HG03442 (cell line): ENCODE measurements around the gene SIGLEC11.
"Not testable (repeated sequence)": the region's sequence is repeated elsewhere in the genome, so short reads cannot be mapped to it uniquely, and the experiment has no call there.

Experiments used
- ATAC-seq: cut with Tn5 transposase; IDR thresholded peaks from one replicate; pipeline ENCODE4 v1.9.1; 2021; ENCODE audit warnings: mild to moderate bottlenecking, moderate library complexity; ENCODE audit not compliant: unreplicated experiment

SIGLEC11 gene, protein sequence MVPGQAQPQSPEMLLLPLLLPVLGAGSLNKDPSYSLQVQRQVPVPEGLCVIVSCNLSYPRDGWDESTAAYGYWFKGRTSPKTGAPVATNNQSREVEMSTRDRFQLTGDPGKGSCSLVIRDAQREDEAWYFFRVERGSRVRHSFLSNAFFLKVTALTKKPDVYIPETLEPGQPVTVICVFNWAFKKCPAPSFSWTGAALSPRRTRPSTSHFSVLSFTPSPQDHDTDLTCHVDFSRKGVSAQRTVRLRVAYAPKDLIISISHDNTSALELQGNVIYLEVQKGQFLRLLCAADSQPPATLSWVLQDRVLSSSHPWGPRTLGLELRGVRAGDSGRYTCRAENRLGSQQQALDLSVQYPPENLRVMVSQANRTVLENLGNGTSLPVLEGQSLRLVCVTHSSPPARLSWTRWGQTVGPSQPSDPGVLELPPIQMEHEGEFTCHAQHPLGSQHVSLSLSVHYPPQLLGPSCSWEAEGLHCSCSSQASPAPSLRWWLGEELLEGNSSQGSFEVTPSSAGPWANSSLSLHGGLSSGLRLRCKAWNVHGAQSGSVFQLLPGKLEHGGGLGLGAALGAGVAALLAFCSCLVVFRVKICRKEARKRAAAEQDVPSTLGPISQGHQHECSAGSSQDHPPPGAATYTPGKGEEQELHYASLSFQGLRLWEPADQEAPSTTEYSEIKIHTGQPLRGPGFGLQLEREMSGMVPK

DNA sequence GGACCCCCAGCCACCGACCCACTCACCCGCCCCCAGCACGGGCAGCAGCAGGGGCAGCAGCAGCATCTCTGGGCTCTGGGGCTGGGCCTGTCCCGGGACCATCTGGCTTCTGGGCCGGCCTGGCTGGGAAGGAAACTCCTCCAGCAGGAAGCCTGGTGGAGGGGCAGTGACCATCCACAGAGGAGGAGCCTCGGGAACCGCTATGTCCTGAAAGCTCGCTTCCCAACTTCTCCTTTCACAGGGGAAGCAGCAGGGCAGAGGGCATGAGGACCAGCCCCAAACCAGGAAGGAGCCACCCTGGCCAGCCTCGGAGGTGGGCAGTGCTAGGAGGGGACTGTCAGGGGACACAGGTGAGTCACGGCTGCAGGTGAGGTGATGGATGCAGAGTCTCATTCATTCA is at the start of gene SIGLEC11:
SIGLEC11 (minus strand) TSS at position 193 of the 400 bp plus-strand sequence; CDS start at position 102, 91 bp downstream.
- ATAC-seq, result not testable (repeated sequence)

DNA sequence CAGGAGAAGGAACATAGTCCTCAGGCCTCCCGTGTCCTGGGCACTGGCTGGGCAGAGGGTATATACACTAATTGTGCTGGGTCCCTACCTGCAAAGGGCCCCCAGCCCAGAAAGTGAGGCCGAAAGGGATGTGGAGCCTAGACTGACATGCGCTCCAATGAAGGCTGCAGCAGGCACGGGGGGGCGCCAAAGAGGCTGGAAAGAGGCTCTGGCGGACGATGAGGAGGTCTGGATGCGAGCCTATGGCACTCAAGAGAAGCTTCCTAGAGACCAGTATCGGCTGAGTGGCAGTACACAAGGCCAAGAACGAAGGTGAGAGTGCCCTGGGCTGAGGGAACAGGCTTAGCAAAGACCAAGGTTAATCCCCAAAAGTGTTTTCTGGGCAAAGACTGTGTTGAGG is 47.6 kb upstream of the SIGLEC11 start:
- ATAC-seq, result no peak

DNA sequence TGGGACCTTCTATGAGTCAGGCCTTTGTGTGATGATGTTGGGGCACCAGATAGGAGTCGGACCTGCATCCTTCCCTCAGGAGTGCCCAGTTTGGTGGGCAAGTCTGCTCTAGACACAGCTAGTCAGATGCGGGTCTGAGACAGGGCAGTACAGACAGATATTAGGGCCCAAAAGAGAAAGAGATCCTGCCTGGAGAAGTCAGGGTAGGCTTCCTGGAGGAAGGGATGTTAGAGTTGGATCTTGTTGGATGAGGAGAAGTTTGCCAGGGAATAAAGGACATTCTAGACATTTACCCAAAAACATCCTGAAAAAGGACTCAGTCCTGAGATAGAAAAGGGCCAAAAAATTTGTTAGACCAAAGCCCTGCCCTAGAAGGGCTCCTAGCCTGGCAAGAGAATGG is 47.0 kb upstream of the SIGLEC11 start:
- ATAC-seq, result no peak

DNA sequence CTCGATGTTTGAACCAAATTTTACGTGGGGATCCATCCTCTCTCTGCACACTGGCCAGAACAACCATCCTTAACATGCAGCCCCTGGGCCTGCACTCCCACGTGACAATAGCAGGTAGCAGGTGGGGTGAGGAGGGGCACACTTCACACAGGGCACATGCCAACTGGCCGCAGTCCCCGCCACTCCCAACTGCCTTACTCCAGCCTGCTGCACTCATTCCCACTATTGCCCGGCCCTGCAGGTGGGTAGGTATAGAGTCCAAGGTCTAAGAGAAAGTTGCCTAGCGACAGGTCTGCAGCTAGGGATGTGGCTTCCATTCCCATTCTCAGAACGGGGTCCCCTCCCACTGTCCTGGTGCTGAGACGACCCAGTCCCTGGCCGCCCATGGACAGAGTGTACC is 46.2 kb upstream of the SIGLEC11 start:
- no peak for ATAC-seq

DNA sequence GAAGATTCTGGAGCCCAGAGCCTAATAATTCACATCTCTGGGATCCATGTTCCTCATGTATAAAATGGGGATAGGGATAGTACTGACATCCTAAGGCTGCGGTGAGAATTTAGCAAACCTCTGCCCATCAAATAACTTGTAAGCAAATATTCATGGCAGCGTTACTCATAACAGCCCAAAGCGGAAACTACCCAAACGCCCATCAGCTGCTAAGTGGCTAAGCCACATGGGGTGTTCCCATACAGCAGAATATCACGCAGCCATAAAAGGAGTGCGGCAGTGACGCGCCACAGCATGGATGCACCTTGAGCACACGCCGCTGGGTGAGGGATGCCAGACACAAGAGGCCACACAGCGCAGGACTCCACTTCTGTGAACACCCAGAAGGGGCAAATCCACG is 44.5 kb upstream of the SIGLEC11 start:
- ATAC-seq, result no peak

DNA sequence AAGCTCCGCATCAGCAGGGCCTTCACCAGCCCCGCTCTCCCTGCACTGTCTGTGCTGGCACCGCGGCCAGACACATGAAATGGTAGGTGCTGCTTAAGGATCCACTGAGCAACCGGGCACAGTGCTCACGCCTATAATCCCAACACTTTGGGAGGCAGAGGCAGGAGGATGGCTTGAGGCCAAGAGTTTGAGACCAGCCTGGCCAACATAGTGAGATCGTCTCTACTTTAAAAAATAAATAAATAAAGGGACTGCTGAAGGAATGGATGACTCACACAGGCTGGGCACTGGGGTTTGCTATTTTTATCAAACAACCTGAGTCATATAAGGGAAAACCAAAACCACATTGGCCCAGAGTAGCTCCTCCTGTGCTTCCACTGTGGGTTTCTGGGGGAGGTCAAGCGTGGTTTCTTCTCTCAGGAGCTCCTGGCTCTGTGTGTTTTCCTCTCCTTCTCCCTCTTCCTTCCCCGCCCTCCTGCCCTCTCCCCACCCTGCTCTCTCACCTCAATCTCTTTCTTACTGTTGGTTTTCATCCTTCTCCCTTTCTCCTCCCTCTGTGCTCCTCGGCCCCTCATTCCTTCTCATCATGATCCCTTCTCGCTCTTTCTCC is 42.9 kb upstream of the SIGLEC11 start:
- ATAC-seq, result no peak

DNA sequence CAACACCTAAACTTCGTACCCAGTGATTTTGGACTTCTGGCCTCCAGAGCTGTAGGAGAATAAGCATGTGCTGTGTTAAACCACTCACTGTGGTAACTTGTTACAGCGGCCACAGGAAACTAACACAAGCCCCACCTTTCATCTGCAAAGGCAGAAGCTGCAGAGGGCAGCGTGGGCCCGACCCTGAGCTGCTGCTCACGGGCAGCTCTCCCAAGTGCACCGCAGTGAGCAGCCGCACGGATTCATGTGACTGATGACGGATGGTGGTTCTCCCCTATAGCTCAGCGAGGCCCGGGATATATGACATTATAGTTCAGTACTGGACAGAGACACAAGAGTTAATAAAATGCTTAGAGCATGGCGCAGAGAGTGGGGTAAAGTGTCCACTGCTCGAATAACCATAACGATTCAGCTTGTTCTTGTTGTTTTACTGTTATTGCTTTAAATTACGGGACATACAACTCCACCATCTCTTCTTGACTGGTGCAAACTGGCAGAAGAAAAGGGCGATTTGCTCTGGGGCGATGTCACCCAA is 42.3 kb upstream of the SIGLEC11 start:
- no peak for ATAC-seq

DNA sequence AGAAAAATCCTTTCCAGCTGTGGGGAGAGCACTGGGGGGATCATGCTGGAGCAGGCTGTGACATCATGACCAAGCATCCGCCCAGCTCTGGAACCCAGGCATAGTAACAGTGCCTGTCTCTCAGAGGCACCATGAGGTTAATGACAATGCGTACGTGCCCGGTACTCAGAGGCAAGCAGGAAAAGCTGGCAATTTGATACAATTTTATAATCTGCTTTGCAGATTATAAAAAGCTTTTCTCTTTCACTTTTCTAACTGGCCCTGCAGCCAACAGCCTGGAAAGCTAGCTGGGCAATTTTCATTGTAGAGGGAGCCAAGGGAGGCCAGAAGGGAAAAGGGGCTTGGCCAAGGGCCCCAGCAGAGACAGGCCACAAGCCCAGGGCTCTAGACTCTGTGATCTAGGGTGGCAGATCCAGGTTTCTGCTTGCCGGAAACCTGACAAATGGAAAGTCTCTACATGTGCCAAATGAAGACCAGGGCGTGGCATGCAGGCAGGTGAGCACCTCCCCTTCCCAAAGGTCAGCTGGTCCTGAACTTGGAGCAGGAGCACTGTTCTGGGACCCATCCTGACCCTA is 41.5 kb upstream of the SIGLEC11 start:
- ATAC-seq, result no peak

DNA sequence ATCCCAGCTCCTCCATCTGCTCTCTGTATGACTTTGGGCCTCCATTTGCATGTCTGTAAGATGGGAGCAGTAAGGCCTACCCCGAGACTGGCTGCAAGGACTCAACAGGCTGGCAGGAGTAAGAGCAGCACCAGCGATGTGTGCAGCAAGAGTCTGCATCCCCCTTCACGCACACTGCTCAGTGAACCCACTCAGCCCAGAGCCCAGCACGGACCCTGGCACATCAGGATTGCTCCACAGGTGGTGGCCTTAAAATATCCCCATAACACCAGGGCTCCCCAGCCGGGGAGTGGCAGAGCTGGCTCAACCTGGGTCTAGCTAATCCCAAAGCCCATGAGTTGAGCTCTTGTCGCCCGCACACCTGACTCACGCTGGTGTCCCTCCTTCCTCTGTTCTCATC is 40.8 kb upstream of the SIGLEC11 start:
- no peak for ATAC-seq

DNA sequence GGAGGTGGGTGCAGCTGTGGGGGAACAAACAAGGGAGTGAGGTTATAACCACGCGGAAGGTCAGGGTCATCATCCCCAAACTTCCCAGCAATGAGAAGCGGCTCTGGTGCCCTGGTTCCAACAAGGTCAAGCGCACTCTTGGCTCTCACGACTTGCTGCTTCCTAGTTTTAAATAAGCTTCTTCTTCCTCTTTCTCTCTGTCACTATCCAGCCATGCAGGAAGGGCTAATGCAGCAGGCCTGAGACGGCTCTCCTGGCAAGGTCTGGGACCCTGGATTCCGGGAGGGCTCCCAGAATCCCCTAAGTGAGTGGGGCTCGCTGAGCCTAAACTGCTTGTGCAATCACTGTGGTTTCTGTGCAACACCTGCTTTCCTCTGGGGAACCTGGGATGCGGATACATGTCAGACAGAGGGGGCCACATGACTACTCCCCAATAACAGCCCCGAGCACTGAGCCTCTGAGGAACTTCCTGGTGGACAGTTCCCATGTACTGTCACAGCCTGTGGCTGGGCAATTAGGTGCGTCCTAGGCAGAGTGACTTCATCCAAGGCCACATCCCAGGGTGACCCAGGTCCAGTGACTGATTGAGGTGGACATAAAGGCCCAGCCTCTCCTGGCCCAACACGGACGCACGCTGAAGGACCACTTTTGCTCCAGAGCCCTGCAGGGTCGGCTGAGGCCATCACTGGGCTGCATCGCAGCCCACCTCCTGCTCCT is 40.0 kb upstream of the SIGLEC11 start:
- ATAC-seq, result no peak

DNA sequence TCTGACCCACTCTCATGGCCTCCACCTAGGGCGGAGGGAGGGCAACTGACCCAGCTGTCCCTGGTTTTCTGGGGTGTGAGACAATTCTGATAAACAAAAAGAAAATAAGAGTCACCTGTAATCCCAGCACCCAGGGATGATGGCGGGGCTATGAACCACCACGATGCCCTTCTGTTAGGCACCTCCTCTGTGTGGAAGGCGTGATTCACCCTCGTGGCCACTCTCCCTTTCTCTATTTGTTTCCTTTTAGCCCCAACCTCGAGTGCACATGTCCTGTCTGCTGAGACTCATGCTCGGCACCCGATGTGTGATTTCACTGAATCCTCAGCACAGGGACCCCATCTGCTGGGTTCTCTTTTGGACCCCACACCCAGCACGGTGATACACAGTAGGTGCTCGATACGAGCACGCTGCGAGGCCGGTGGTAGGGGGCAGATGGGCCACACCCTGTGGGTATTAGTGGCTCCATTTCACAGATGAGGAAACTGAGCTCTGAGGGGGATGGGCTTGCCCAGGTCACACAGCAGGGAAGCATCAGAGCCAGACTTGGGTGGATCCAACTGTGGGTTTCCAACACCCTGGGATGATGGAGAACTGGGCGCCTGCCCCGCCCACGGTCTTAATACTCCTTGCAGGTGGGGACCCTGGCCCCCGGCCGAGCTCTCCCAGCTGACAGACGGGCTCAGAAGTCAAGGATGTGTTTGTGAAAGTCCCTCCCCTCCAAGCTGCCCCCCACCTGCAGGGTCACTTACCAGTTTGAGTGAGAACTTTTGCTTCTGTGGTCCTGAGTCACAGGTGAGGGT is 39.3 kb upstream of the SIGLEC11 start:
- no peak for ATAC-seq

DNA sequence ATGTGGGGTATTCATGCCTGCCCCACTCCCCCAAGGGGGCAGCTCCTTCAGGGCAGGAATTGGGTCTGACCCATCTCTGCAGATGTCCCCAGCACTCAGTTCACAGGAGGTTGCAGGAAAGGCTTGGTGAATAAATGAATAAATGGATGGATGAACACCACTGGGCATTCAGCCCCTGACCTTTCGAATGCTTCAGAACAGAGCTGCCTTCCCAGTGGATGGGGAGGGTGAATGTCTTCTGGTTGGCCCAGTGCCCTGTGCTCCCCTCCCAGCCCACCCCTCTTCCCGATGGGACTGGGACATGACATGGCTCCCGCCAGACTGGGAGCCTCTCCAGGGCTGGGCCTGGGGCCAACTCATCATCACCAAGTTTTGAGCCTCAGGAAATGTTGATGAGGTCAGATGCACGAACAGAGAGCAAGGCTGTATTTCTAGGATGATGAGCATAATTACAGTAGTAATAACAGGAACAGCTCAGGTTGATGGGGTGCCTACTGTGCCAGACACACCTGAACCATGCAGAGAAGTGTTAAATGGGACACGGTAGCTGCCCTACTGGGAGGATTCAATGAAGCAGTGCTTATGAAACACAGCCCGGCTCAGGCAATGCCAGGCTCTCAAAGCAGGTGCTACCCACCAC is 38.5 kb upstream of the SIGLEC11 start:
- ATAC-seq, result no peak

DNA sequence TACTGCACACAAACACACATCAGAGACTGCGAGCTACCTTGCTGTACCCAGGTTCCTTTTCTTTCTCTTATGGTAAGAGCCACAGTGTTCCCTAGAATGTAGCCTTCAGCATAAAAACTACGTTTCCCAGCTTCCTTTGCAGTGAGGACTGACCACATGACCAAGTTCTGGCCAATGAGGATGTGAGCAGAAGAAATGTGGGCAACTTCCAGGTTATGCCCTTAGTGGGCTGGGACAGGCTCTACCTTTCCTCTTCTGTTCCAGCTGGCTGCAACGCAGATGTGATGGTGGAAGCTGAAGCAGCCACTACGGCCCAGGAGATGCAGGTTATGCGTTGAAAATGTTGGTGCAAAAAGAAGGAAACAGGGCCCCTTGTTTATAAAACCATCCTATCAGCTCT is 36.7 kb upstream of the SIGLEC11 start:
- no peak for ATAC-seq

DNA sequence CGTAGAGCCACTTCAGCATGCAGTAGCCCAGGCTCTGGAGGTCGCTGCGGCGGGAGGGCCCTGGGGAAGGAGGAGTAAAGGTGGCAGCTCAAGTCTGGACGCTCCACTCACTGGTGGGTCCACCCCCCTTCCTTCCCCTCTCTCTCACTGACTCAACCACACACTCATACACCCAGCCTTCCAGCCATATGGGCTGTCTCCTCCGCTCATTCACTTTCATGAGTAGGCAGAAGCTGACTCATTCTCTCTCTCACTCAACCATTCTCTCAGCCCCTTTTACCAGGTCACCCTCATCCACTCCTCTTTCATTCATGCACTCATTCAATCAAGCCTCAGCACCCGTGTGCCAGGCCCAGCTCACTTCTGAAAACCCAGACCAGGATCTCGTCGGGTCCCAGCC is 27.5 kb upstream of the SIGLEC11 start:
- no peak for ATAC-seq

DNA sequence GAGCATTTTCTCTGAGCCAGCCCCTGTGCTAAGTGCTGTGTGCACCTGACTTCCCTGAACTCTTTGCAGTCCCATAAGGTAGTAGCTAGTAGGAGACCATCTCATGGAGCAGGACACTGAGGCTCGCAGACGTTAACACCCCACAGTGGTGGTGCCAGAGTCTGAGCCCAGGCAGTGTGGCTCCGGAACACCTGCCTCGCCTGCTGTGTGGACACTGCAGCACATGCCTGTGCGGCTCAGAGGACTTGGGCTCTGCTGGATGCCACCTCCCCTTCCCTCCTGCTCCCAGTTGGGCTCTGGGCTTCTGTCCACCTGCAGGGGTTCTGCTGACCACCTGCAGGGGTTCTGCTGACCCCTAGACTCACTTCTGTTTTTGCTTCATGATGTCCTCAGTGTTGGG is 27.0 kb upstream of the SIGLEC11 start:
- ATAC-seq, result no peak

DNA sequence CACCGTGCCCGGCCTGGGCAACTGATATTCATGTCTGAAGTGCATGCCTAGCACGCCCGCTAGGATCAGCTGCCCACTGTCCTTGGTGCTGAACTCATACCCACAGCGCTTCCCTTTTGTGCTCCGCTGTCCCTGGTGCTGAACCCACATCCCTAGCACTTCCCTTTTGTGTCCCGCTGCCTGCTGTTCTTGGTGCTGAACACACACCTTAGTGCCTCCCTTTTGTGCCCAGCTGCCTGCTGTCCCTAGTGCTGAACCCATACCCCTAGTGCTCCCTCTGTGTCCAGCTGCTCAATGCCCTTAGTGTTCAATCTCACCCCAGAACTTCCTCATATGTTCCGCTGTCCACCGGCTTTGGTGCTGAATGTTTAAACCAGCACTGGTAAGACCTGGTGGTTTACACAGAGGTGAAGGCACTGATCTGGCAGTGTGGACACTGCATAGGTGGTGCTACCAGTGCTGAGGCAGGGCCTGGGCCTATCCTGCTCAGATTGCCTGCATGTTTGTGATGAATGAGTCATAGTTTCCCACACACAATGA is 26.3 kb upstream of the SIGLEC11 start:
- ATAC-seq, result no peak

DNA sequence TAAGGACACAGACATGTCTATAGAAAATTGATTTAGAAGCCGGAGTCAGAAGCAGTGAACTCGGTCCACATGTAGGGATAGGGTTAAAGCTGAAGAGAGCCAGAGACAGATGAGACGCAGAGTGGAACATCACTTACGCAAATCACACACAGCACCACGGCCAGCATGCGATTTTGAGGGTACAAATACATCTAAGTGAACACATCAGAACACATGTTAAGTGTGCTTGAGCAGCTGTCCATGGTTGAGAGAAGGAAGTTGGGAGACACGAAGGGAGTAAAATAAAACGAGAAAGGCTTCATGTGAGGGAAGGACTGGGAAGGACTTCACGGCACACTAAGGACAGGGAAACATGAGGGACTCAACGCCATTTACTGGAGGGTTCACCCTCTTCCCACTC is 25.4 kb upstream of the SIGLEC11 start:
- ATAC-seq, result no peak

DNA sequence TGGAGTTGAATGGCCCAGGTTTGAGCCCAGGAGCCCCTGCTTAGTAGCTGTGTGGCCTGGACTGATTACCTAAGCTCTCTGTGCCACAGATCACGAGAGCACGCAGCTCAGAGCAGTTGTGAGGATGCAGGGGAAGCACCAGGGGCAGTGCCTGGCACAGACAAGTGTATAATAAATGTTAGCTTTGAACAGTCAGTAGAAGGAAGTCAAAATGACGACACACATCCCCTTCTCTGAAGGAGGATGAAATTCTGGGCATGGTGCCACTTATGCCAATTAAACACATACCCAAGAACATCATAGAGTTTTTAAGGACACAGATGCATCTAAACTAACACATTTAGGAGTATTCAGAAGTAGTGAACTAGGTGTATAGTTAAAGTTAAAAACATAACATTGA is 24.9 kb upstream of the SIGLEC11 start:
- no peak for ATAC-seq

DNA sequence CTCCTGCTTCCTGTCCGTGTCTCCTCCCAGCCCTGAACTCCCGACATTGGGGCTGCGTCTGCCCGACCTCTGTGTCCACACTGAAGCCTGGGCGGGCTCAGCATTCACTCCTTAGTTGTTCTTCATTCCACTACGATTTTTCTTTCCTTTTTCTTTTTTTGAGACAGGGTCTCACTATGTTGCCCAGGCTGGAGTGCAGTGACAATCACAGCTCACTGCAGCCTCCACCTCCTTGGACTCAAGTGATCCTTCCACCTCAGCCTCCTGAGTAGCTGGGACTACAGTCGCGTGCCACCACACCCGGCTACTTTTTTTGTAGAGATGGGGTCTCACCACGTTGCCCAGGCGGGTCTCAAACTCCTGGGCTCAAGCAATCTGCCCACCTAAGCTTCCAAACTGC is 23.5 kb upstream of the SIGLEC11 start:
- no peak for ATAC-seq
